ENCODE measurements around the gene CHST11. TPM values are rescaled to one million over a fixed set of nuclear protein-coding genes. Genes with fewer than 3 reads are reported as not detected.

Gene CHST11
- total and polyA plus RNA-seq, 10 of the 15 experiments (the other 5 are each of a cell fraction or from before 2014, with no cell fraction given): 1.9 to 38.1 (median 17.2) TPM

DNA sequence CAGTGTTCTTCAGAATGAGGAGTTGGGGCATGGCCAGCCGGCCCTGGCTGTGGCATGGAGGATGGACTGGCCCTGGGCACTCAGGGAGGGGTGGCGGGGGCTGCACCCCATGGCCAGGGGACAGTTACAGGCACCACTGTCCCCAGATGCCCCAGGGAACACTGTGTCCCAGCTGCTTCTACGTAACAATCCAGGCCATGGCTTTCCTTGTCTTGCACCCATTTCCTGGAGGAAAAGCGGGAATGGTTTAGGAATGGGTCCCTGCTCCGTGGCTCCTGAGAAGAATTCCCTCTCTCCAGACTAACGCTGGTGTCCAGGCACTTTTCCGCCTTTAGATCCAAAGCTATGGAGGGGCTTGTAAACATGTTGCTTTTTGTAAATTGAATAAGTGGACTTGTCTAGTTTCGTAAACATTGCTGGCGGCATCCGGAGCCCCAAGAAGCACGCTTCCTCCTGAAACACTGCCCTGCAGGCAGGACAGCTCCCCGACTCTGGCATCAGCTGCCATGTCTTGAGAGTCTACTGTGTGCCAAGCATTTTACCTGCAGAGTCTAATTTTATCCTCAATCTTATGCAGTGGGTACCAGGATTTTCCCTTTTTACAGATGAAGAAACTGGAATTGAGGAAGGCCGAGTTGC lies 263.1 kb downstream of the CHST11 start (continued):
- TF ChIP-seq EP300 (IDR thresholded peaks at IDR 0.05; ENCODE audit: borderline replicate concordance in 1 of 2, control insufficient read depth in 1 of 2, low read depth in 2 of 2, low read length in 2 of 2) (no peak), ZNF274 (IDR thresholded peaks at IDR 0.05; ENCODE audit: insufficient read depth, insufficient read length) (no peak), EGR1 (IDR thresholded peaks at IDR 0.05; ENCODE audit: borderline replicate concordance in 1 of 2, low read depth in 2 of 2, low read length in 2 of 2) (no peak)

DNA sequence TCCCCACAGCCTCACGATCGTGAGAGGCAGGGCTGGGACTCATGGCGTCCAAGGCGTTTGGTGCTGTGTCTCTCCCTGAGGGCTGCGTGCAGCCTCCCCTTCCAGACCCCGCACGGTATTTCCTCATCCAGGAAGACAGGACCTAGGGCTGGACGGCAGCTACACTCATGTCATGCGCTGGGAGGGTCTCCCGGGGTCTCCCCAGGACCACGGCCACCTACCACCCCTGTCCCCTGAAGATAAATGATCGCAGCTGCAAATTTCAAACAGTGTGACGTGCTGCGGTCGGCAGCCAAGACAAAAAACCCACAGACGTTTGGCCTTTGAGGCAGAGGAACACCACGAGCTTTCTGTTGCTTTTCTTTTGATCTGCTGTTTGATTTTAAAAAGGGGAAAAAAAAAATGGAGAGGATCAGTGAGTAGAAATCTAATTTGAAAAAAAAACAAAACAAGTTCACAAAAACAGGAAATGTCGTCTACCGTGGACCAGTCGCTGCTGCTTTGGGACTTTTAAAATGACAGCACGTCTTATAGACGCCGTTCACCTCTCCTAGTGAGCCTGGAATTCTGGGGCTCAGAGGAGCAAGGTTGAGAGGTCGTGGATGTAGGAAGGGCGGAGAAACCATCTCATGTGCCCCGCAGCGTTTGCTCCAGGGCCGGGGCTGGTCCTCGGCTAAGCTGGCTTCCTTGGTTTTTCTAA lies 263.7 kb downstream of the CHST11 start:
- peak overlapping the region; percentile 78 for H3K4me2 ChIP-seq (ENCODE audit: control insufficient read depth, insufficient read depth)
- peak overlapping the region; percentile 58 for H2AFZ ChIP-seq (ENCODE audit: control insufficient read depth, low read depth, low read length)
- TF ChIP-seq, protein P1, sequence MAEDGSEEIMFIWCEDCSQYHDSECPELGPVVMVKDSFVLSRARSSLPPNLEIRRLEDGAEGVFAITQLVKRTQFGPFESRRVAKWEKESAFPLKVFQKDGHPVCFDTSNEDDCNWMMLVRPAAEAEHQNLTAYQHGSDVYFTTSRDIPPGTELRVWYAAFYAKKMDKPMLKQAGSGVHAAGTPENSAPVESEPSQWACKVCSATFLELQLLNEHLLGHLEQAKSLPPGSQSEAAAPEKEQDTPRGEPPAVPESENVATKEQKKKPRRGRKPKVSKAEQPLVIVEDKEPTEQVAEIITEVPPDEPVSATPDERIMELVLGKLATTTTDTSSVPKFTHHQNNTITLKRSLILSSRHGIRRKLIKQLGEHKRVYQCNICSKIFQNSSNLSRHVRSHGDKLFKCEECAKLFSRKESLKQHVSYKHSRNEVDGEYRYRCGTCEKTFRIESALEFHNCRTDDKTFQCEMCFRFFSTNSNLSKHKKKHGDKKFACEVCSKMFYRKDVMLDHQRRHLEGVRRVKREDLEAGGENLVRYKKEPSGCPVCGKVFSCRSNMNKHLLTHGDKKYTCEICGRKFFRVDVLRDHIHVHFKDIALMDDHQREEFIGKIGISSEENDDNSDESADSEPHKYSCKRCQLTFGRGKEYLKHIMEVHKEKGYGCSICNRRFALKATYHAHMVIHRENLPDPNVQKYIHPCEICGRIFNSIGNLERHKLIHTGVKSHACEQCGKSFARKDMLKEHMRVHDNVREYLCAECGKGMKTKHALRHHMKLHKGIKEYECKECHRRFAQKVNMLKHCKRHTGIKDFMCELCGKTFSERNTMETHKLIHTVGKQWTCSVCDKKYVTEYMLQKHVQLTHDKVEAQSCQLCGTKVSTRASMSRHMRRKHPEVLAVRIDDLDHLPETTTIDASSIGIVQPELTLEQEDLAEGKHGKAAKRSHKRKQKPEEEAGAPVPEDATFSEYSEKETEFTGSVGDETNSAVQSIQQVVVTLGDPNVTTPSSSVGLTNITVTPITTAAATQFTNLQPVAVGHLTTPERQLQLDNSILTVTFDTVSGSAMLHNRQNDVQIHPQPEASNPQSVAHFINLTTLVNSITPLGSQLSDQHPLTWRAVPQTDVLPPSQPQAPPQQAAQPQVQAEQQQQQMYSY (CRISPR knock-in tag; IDR thresholded peaks at IDR 0.05): no peak
- TF ChIP-seq CHD1 (IDR thresholded peaks at IDR 0.05; ENCODE audit: low read depth, low read length): no peak
- TF ChIP-seq, protein P2, sequence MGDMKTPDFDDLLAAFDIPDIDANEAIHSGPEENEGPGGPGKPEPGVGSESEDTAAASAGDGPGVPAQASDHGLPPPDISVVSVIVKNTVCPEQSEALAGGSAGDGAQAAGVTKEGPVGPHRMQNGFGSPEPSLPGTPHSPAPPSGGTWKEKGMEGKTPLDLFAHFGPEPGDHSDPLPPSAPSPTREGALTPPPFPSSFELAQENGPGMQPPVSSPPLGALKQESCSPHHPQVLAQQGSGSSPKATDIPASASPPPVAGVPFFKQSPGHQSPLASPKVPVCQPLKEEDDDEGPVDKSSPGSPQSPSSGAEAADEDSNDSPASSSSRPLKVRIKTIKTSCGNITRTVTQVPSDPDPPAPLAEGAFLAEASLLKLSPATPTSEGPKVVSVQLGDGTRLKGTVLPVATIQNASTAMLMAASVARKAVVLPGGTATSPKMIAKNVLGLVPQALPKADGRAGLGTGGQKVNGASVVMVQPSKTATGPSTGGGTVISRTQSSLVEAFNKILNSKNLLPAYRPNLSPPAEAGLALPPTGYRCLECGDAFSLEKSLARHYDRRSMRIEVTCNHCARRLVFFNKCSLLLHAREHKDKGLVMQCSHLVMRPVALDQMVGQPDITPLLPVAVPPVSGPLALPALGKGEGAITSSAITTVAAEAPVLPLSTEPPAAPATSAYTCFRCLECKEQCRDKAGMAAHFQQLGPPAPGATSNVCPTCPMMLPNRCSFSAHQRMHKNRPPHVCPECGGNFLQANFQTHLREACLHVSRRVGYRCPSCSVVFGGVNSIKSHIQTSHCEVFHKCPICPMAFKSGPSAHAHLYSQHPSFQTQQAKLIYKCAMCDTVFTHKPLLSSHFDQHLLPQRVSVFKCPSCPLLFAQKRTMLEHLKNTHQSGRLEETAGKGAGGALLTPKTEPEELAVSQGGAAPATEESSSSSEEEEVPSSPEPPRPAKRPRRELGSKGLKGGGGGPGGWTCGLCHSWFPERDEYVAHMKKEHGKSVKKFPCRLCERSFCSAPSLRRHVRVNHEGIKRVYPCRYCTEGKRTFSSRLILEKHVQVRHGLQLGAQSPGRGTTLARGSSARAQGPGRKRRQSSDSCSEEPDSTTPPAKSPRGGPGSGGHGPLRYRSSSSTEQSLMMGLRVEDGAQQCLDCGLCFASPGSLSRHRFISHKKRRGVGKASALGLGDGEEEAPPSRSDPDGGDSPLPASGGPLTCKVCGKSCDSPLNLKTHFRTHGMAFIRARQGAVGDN (IDR thresholded peaks at IDR 0.05): peak; percentile 59; the same call in 1 of the 2 replicates
- TF ChIP-seq, protein P3, sequence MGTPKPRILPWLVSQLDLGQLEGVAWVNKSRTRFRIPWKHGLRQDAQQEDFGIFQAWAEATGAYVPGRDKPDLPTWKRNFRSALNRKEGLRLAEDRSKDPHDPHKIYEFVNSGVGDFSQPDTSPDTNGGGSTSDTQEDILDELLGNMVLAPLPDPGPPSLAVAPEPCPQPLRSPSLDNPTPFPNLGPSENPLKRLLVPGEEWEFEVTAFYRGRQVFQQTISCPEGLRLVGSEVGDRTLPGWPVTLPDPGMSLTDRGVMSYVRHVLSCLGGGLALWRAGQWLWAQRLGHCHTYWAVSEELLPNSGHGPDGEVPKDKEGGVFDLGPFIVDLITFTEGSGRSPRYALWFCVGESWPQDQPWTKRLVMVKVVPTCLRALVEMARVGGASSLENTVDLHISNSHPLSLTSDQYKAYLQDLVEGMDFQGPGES (IDR thresholded peaks at IDR 0.05): no peak
- no peak for TF ChIP-seq CBX3 (IDR thresholded peaks at IDR 0.05; ENCODE audit: borderline replicate concordance, low read depth)
- 0 out of 2 replicates have a peak, but pooled peaks have one; percentile 22 for TF ChIP-seq RAD51 (IDR thresholded peaks at IDR 0.05)
- TF ChIP-seq GATAD2B (conservative IDR thresholded peaks at IDR 0.05; ENCODE audit: low read depth): peak; percentile 65

More for the DNA sequence above, 263.7 kb downstream of the CHST11 start:
- Histone ChIP-seq H4K20me1 (ENCODE audit: control insufficient read depth, insufficient read depth) (no peaks in the 10 kb centered on the region), H3K9me3 (replicated peaks; ENCODE audit: control insufficient read depth, insufficient read depth, low read length) (no peaks in the 10 kb centered on the region), H3K36me3 (ENCODE audit: control insufficient read depth in 2 of 2, insufficient read depth in 2 of 2, low read length in 1 of 2) (no peaks in the 10 kb centered on the region; a peak in 1 of 4 replicates), H3K4me3 (peak overlapping the region; percentile 40), H3K4me1 (ENCODE audit: control insufficient read depth, insufficient read depth, low read length) (peaks cover 35% of the 10 kb centered on the region), H3K27ac (ENCODE audit: control insufficient read depth, insufficient read depth) (peak overlapping the region; percentile 92), H3K79me2 (ENCODE audit: control insufficient read depth, insufficient read depth, low read length) (peaks cover 14% of the 10 kb centered on the region), H3K9ac (ENCODE audit: control insufficient read depth, insufficient read depth, low read length) (peak overlapping the region; percentile 78), H3K27me3 (replicated peaks in 1 of 2; ENCODE audit: control insufficient read depth in 2 of 2, insufficient read depth in 2 of 2, low read length in 1 of 2) (no peaks in the 10 kb centered on the region; a peak in 1 of 4 replicates)
- CTCF ChIA-PET: interaction anchor here (0.5 to 2.7 kb wide), 4 partner anchors 22 to 339 kb away, joined by 3 to 9 read pairs (median 4); no protein-coding TSS in a partner anchor
- FAIRE-seq (peak; percentile 35), DNase-seq (ENCODE audit: low read depth, low spot score) (no peak), ATAC-seq (peak; percentile 71)
- 72% methylated on average over 29 of the region's 29 CpGs for WGBS (ENCODE audit: insufficient coverage, insufficient replicate concordance, low lambda C conversion rate, missing lambda C conversion rate)
- BruUV-seq (replicated peaks): no TSS peak
- POLR2A ChIA-PET: interaction anchor here (1.1 kb wide), 1 partner anchor 174 kb away, joined by 3 read pairs; no protein-coding TSS in a partner anchor
- intact Hi-C loops (cut with micrococcal nuclease; ENCODE audit: unreplicated experiment) (loop anchor here (5.0 kb wide), 1 partner anchor 68 kb away; no protein-coding TSS in a partner anchor), in situ Hi-C loops (cut with MboI) (no loop called here)
- RAD21 ChIA-PET (ENCODE audit: unreplicated experiment): interaction anchor here (0.7 to 1.8 kb wide), 10 partner anchors 21 to 339 kb away, joined by 3 to 7 read pairs (median 3); no protein-coding TSS in a partner anchor
- SMC1A ChIA-PET (ENCODE audit: uncharacterized antibody, unreplicated experiment): interaction anchor here (0.9 to 2.7 kb wide), 12 partner anchors 12 to 339 kb away, joined by 3 to 15 read pairs (median 4); no protein-coding TSS in a partner anchor
